Measurements from ENCODE around the gene NAA80.

Gene NAA80

GRCh38 chr3:50330330-50330729 lies 31.1 kb upstream of the NAA80 start:
- no peak for DNase-seq (ENCODE audit: low read depth in 4 of 4, low spot score in 1 of 4)

- DNase-seq (ENCODE audit: low read depth in 4 of 4, low spot score in 1 of 4) = peak; percentile 89 to 94 (median 92)
Observed at GRCh38 chr3:50327943-50328691, 28.9 kb upstream of the NAA80 start, which contains the start of gene TUSC2. TUSC2 (minus strand) TSS chr3:50328223; CDS start chr3:50328099, 124 bp downstream.

- no peak for DNase-seq (ENCODE audit: low read depth in 4 of 4, low spot score in 1 of 4)
Observed at GRCh38 chr3:50327129-50327528, 27.9 kb upstream of the NAA80 start.

- DNase-seq (ENCODE audit: low read depth in 4 of 4, low spot score in 1 of 4) = no peak
Observed at GRCh38 chr3:50326182-50326541, 27.0 kb upstream of the NAA80 start.

GRCh38 chr3:50325497-50326181 lies 26.4 kb upstream of the NAA80 start:
- no peak for DNase-seq (ENCODE audit: low read depth in 4 of 4, low spot score in 1 of 4)

GRCh38 chr3:50325113-50325480 lies 25.9 kb upstream of the NAA80 start:
- no peak for DNase-seq (ENCODE audit: low read depth in 4 of 4, low spot score in 1 of 4)

GRCh38 chr3:50324351-50325112 lies 25.3 kb upstream of the NAA80 start:
- DNase-seq (ENCODE audit: low read depth in 4 of 4, low spot score in 1 of 4) = peak in 2 of 4 experiments; percentile 32 to 43

GRCh38 chr3:50323614-50324199 lies 24.5 kb upstream of the NAA80 start:
- DNase-seq (ENCODE audit: low read depth in 4 of 4, low spot score in 1 of 4) = no peak

GRCh38 chr3:50323092-50323600 lies 23.9 kb upstream of the NAA80 start:
- DNase-seq (ENCODE audit: low read depth in 4 of 4, low spot score in 1 of 4) = no peak

- DNase-seq (ENCODE audit: low read depth in 4 of 4, low spot score in 1 of 4) = no peak
Observed at GRCh38 chr3:50322386-50323091, 23.3 kb upstream of the NAA80 start, which contains the start of gene HYAL2. HYAL2 (minus strand) TSS chr3:50322745; CDS start chr3:50320489, 2,256 bp downstream.

GRCh38 chr3:50322115-50322385 lies 22.8 kb upstream of the NAA80 start:
- DNase-seq (ENCODE audit: low read depth in 4 of 4, low spot score in 1 of 4) = no peak

GRCh38 chr3:50321336-50322114 lies 22.3 kb upstream of the NAA80 start:
- DNase-seq (ENCODE audit: low read depth in 4 of 4, low spot score in 1 of 4) = peak; percentile 62 to 80 (median 70)

GRCh38 chr3:50320853-50321335 lies 21.7 kb upstream of the NAA80 start:
- DNase-seq (ENCODE audit: low read depth in 4 of 4, low spot score in 1 of 4) = peak in 3 of 4 experiments; percentile 45 to 66 (median 52)

- no peak for DNase-seq (ENCODE audit: low read depth in 4 of 4, low spot score in 1 of 4)
Observed at GRCh38 chr3:50319894-50320625, 20.9 kb upstream of the NAA80 start.

GRCh38 chr3:50319181-50319893 lies 20.1 kb upstream of the NAA80 start:
- no peak for DNase-seq (ENCODE audit: low read depth in 4 of 4, low spot score in 1 of 4)

GRCh38 chr3:50318615-50319014 lies 19.4 kb upstream of the NAA80 start:
- DNase-seq (ENCODE audit: low read depth in 4 of 4, low spot score in 1 of 4) = no peak

GRCh38 chr3:50318163-50318562 lies 19.0 kb upstream of the NAA80 start:
- no peak for DNase-seq (ENCODE audit: low read depth in 4 of 4, low spot score in 1 of 4)

GRCh38 chr3:50317300-50317699 lies 18.1 kb upstream of the NAA80 start:
- DNase-seq (ENCODE audit: low read depth in 4 of 4, low spot score in 1 of 4) = no peak
